Endothelial cell of umbilical vein (primary cell): ENCODE data around the gene RRP36. TPM values are rescaled to one million over a fixed set of nuclear protein-coding genes. Genes with fewer than 3 reads are reported as not detected.

Experiments used
- BruUV-seq: library from RNA; stranded (reverse); fragments of 400-500 nt; replicated peaks from 2 replicates; lab custom pipeline; 2021; lab: Mats Ljungman, UMichigan
- CTCF ChIA-PET: fragments of 300-600, 350-600 bp; sonication (Branson Sonifier 250); formaldehyde crosslinking; loops from one replicate; lab custom pipeline; 2021; ENCODE audit warnings: antibody characterized with exemption, inconsistent platforms; lab: Charles Lee
- POLR2A ChIA-PET: fragments of 300-600, 350-600 bp; sonication (Branson Sonifier 250); formaldehyde crosslinking; loops from one replicate; lab custom pipeline; 2021; ENCODE audit warnings: antibody characterized with exemption, inconsistent platforms; lab: Charles Lee
- DNase-seq: peaks from one replicate; pipeline ENCODE4 v3.0.0-alpha.2; 2011; ENCODE audit warnings: low read depth, low spot score
- FAIRE-seq: peaks from 2 replicates; lab custom pipeline; 2011; peaks lifted over from hg19 to GRCh38; lab: Jason Lieb, UNC
- H2AFZ ChIP-seq: 2 replicates; pipeline ENCODE4 v1.6.0; 2012; ENCODE audit warnings: low read depth, low read length, control low read depth, inconsistent platforms
- H3K27ac ChIP-seq: 2 replicates; pipeline ENCODE4 v1.5.1; 2011; ENCODE audit warnings: low read depth, mild to moderate bottlenecking, control low read depth, low read length, moderate library complexity; ENCODE audit not compliant: insufficient read depth
- H3K27me3 ChIP-seq, 2 experiments: 2 replicates each; pipeline versions ENCODE4 v1.6.0 to v1.6.1; 2011; ENCODE audit warnings: low read length in 2 of 2, mixed read lengths in 1 of 2; ENCODE audit not compliant: control insufficient read depth in 2 of 2, insufficient read depth in 2 of 2
- H3K36me3 ChIP-seq, 2 experiments: 2 replicates in 1 of 2; 3 replicates in 1 of 2; pipeline ENCODE4 v1.5.1; 2011; ENCODE audit warnings: low read length in 2 of 2, mild to moderate bottlenecking in 1 of 2, moderate library complexity in 1 of 2; ENCODE audit not compliant: control insufficient read depth in 2 of 2, insufficient read depth in 2 of 2; ENCODE audit errors: extremely low read depth in 1 of 2
- H3K4me1 ChIP-seq: 3 replicates; pipeline ENCODE4 v1.5.1; 2011; ENCODE audit warnings: mild to moderate bottlenecking, low read length; ENCODE audit not compliant: control insufficient read depth, insufficient read depth; ENCODE audit errors: extremely low read depth
- H3K4me2 ChIP-seq: 2 replicates; pipeline ENCODE4 v1.6.1; 2011; ENCODE audit warnings: low read length, control low read depth, mixed read lengths; ENCODE audit not compliant: insufficient read depth
- H3K4me3 ChIP-seq, 3 experiments: fragments of 200-600 bp in 1 of 3; sonication (generic), shearing (Covaris generic) in 1 of 3; replicated peaks in 1 of 3; 2 replicates each; pipeline ENCODE4 v1.5.1; 2011 to 2016; ENCODE audit warnings: control low read depth in 3 of 3, low read length in 3 of 3, mild to moderate bottlenecking in 2 of 3, inconsistent platforms in 1 of 3, low read depth in 1 of 3, moderate library complexity in 1 of 3; ENCODE audit not compliant: insufficient read depth in 1 of 3
- H3K79me2 ChIP-seq: 2 replicates; pipeline ENCODE4 v1.6.0; 2012; ENCODE audit warnings: low read length, inconsistent platforms; ENCODE audit not compliant: control insufficient read depth, insufficient read depth
- H3K9ac ChIP-seq: replicated peaks from 2 replicates; pipeline ENCODE3; 2011; ENCODE audit warnings: low read length, control low read depth; ENCODE audit not compliant: insufficient read depth; ENCODE audit errors: extremely low read depth
- H3K9me1 ChIP-seq: replicated peaks from 3 replicates; pipeline ENCODE4 v1.6.0; 2011; ENCODE audit warnings: mild to moderate bottlenecking, low read length; ENCODE audit not compliant: control insufficient read depth, insufficient read depth; ENCODE audit errors: extremely low read depth
- H3K9me3 ChIP-seq: replicated peaks from 2 replicates; pipeline ENCODE4 v1.5.1; 2012; ENCODE audit warnings: low read length, inconsistent platforms; ENCODE audit not compliant: control insufficient read depth, insufficient read depth
- H4K20me1 ChIP-seq: replicated peaks from 2 replicates; pipeline ENCODE3; 2011; ENCODE audit warnings: mild to moderate bottlenecking, low read length; ENCODE audit not compliant: control insufficient read depth, insufficient read depth; ENCODE audit errors: extremely low read depth
- CTCF ChIP-seq, 2 donors: IDR thresholded peaks; 1 replicate in 1 of 2; 2 replicates in 1 of 2; pipeline ENCODE4 v1.5.1; 2011; ENCODE audit warnings: low read length in 2 of 2, mild to moderate bottlenecking in 2 of 2, moderate library complexity in 2 of 2, control low read depth in 1 of 2, inconsistent platforms in 1 of 2, low read depth in 1 of 2; ENCODE audit not compliant: insufficient read depth in 1 of 2; ENCODE audit errors: extremely low read depth in 1 of 2
- EZH2 ChIP-seq: IDR thresholded peaks from 2 replicates; pipeline ENCODE4 v1.6.1; 2012; ENCODE audit warnings: borderline replicate concordance, low read depth, mild to moderate bottlenecking, moderate library complexity, low read length, inconsistent platforms; ENCODE audit not compliant: severe bottlenecking
- FOS ChIP-seq: IDR thresholded peaks from 2 replicates; pipeline ENCODE4 v1.6.1; 2011; ENCODE audit warnings: mild to moderate bottlenecking, low read length, moderate library complexity, borderline replicate concordance; ENCODE audit not compliant: insufficient read depth
- GATA2 ChIP-seq: IDR thresholded peaks from 2 replicates; pipeline ENCODE4 v1.7.0; 2011; ENCODE audit warnings: low read depth, mild to moderate bottlenecking, moderate library complexity, mixed read lengths, low read length; ENCODE audit not compliant: insufficient read length, insufficient read depth
- JUN ChIP-seq: IDR thresholded peaks from 2 replicates; pipeline ENCODE4 v1.6.1; 2011; ENCODE audit warnings: borderline replicate concordance, low read depth; ENCODE audit not compliant: insufficient read length, insufficient read depth
- MAX ChIP-seq: IDR thresholded peaks from 2 replicates; pipeline ENCODE4 v1.6.1; 2011; ENCODE audit not compliant: insufficient read depth, insufficient read length
- MYC ChIP-seq: IDR thresholded peaks from one replicate; pipeline ENCODE4 v1.6.1; 2011; ENCODE audit warnings: mild to moderate bottlenecking, low read depth, low read length
- POLR2A ChIP-seq: IDR thresholded peaks from 2 replicates; pipeline ENCODE4 v1.6.1; 2012; ENCODE audit warnings: low read depth, mild to moderate bottlenecking, control low read depth, low read length
- POLR2AphosphoS5 ChIP-seq: IDR thresholded peaks from 2 replicates; pipeline ENCODE4 v1.6.1; 2012; ENCODE audit warnings: low read depth, mild to moderate bottlenecking, control low read depth, low read length, moderate library complexity; ENCODE audit not compliant: insufficient read depth
- dilution Hi-C: fragments of 300-500 bp; cut with MboI; formaldehyde crosslinking; loops from one replicate; pipeline ENCODE4 v1.15.0; 2019; ENCODE audit warnings: low sequenced_read_pairs; ENCODE audit not compliant: extremely low pct_ligation_motif_present
- intact Hi-C: fragments of 100-400 bp; cut with micrococcal nuclease; formaldehyde crosslinking; loops from one replicate; pipeline ENCODE4 v1.10.0; 2022
- polyA plus RNA-seq, 4 experiments: library from polyadenylated mRNA; depleted of rRNA in 3 of 4; stranded (reverse) in 3 of 4; unstranded in 1 of 4; fragments of >200 nt; gene quantifications; 2 replicates each; pipeline versions ENCODE4 v1.2.1 to v1.2.3, GENCODE V29; 2011 to 2012; ENCODE audit warnings: missing spikeins in 1 of 4
- total RNA-seq: library from RNA; stranded (reverse); gene quantifications from 2 replicates; pipeline ENCODE4 v1.2.3, GENCODE V29; 2021

RRP36 gene
- total and polyA plus RNA-seq, 2 donors (not counting 3 experiments of a cell fraction or from before 2014, with no cell fraction given), result 40.2 to 103 TPM

- dilution Hi-C loops, result no loop called here
- Histone ChIP-seq H2AFZ (no peak overlapping the region), H3K27ac (no peak overlapping the region), H4K20me1 (no peaks in the 10 kb centered on the region), H3K4me2 (no peak overlapping the region), H3K4me3 (no peak overlapping the region), H3K36me3 (peaks cover 5 to 50% of the 10 kb centered on the region in 2 experiments), H3K79me2 (no peaks in the 10 kb centered on the region), H3K27me3 (no peaks in the 10 kb centered on the region), H3K9ac (no peak overlapping the region), H3K9me1 (no peaks in the 10 kb centered on the region), H3K4me1 (no peaks in the 10 kb centered on the region), H3K9me3 (no peaks in the 10 kb centered on the region)
- intact Hi-C loops, result no loop called here
- FAIRE-seq, result no peak
- POLR2A ChIA-PET, result no interaction called here
- CTCF ChIA-PET, result no interaction called here
- TF ChIP-seq POLR2AphosphoS5 (no peak), MYC (no peak), FOS (no peak), MAX (no peak)
- no TSS peak for BruUV-seq
- DNase-seq, result no peak
Observed at GRCh38 chr6:43038727-43039126, 17.3 kb downstream of the RRP36 start.

- no peak for FAIRE-seq
- H3K9me3 ChIP-seq, result no peaks in the 10 kb centered on the region
- POLR2A ChIA-PET, result no interaction called here
- no peak overlapping the region for H3K4me2 ChIP-seq
- no TSS peak for BruUV-seq
- no peak overlapping the region for H3K27ac ChIP-seq
- no peaks in the 10 kb centered on the region for H3K4me1 ChIP-seq
- no peak overlapping the region for H3K4me3 ChIP-seq
- no peak for DNase-seq
- H3K79me2 ChIP-seq, result no peaks in the 10 kb centered on the region
- no peaks in the 10 kb centered on the region for H3K9me1 ChIP-seq
- intact Hi-C loops (no loop called here), dilution Hi-C loops (no loop called here)
- TF ChIP-seq JUN (no peak), CTCF (IDR thresholded peaks at IDR 0.05; ENCODE audit: extremely low read depth in 1 of 2, insufficient read depth in 1 of 2, low read depth in 1 of 2, low read length in 2 of 2) (no peak), POLR2A (no peak), POLR2AphosphoS5 (no peak), MYC (no peak), MAX (no peak), EZH2 (no peak), GATA2 (no peak), FOS (no peak)
- H3K9ac ChIP-seq, result no peak overlapping the region
- H2AFZ ChIP-seq, result no peak overlapping the region
- H3K36me3 ChIP-seq, result peaks cover 5 to 55% of the 10 kb centered on the region in 2 experiments
- H3K27me3 ChIP-seq, result no peaks in the 10 kb centered on the region
- CTCF ChIA-PET, result interaction anchor here (0.6 to 1.2 kb wide), 2 partner anchors 9 to 259 kb away, joined by 3 read pairs; partner anchors contain the start of gene BICRAL
- H4K20me1 ChIP-seq, result no peaks in the 10 kb centered on the region
Observed at GRCh38 chr6:43040542-43041257, 19.3 kb downstream of the RRP36 start.
